CD4-positive, alpha-beta T cell treated with Interferon gamma for 1 hour (primary cell): ENCODE data around the gene KRT5.
"Not testable (repeated sequence)": the region's sequence is repeated elsewhere in the genome, so short reads cannot be mapped to it uniquely, and the experiment has no call there.

Experiments
- DNase-seq: peaks from one replicate; pipeline ENCODE4 v3.0.0-alpha.2; 2020

Gene KRT5

GRCh38 chr12:52493172-52493571 is 27.0 kb downstream of the KRT5 start, which contains the start of gene KRT6A:
KRT6A (minus strand) TSS chr12:52493257; CDS start chr12:52493188, 69 bp downstream.
- no peak for DNase-seq

GRCh38 chr12:52492405-52492804 is 27.8 kb downstream of the KRT5 start:
- DNase-seq = not testable (repeated sequence)

- not testable (repeated sequence) for DNase-seq
Measured at GRCh38 chr12:52491495-52491894, 28.7 kb downstream of the KRT5 start.

- DNase-seq = no peak
Measured at GRCh38 chr12:52488736-52489135, 31.5 kb downstream of the KRT5 start.

GRCh38 chr12:52487744-52488443 is 32.3 kb downstream of the KRT5 start:
- DNase-seq = not testable (repeated sequence)

- DNase-seq = no peak
Measured at GRCh38 chr12:52487211-52487610, 33.0 kb downstream of the KRT5 start.

GRCh38 chr12:52486166-52487105 is 33.8 kb downstream of the KRT5 start:
- DNase-seq = no peak

- no peak for DNase-seq
Measured at GRCh38 chr12:52480073-52480472, 40.1 kb downstream of the KRT5 start.

GRCh38 chr12:52477651-52478050 is 42.5 kb downstream of the KRT5 start:
- no peak for DNase-seq

- no peak for DNase-seq
Measured at GRCh38 chr12:52474212-52474611, 46.0 kb downstream of the KRT5 start.

GRCh38 chr12:52473768-52474167 is 46.4 kb downstream of the KRT5 start, which contains the start of gene KRT6C:
KRT6C (minus strand) TSS chr12:52473805; CDS start chr12:52473737, 68 bp downstream.
- DNase-seq = no peak

- no peak for DNase-seq
Measured at GRCh38 chr12:52469853-52470252, 50.3 kb downstream of the KRT5 start.

GRCh38 chr12:52464897-52465296 is 55.3 kb downstream of the KRT5 start:
- DNase-seq = no peak
